GM21723 (cell line): ENCODE measurements around the gene C2orf81.
"Not testable (repeated sequence)": the region's sequence is repeated elsewhere in the genome, so short reads cannot be mapped to it uniquely, and the experiment has no call there.

Experiments
- ATAC-seq: cut with Tn5 transposase; IDR thresholded peaks from one replicate; pipeline ENCODE4 v1.9.1; 2021; ENCODE audit warnings: mild to moderate bottlenecking, moderate library complexity; ENCODE audit not compliant: unreplicated experiment

C2orf81 gene

DNA sequence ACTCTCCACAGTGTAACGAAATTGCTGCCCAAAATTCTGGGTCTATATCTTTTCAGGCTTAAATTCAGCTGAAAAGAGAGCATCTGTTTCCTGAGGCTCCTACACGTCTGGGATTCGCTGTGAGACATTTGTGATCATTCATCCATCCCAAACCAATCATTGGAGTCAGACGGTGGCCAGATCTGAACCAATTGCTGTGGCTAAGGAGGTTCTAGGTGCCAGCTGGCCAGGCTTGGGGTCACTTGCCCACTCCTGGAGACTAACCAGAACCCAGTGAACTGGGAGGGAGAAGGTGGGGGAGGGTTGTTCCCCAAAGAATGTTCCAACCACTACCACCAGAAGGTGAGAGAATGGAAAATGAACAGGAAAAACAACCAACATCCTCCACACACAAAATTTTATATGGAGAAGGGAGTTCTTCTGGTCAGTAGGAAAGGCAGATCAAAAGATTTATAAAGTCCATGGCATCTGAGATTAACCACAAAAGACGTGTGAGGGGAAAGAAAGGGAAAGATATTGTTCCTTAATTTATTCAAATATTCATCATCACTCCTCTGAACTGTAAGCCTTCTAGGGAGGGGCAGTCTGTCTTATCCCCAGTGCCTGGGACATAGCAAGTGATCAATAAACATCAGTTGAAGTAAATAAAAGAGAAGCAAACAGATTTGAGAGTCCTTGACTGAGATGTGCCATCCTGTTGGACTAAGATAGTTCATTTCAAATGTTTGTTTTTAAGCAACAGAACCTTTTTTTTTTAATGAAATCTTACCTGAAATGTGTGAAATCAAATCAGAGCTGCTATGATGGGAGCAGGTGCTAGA, 23.3 kb upstream of the C2orf81 start:
- no peak for ATAC-seq

DNA sequence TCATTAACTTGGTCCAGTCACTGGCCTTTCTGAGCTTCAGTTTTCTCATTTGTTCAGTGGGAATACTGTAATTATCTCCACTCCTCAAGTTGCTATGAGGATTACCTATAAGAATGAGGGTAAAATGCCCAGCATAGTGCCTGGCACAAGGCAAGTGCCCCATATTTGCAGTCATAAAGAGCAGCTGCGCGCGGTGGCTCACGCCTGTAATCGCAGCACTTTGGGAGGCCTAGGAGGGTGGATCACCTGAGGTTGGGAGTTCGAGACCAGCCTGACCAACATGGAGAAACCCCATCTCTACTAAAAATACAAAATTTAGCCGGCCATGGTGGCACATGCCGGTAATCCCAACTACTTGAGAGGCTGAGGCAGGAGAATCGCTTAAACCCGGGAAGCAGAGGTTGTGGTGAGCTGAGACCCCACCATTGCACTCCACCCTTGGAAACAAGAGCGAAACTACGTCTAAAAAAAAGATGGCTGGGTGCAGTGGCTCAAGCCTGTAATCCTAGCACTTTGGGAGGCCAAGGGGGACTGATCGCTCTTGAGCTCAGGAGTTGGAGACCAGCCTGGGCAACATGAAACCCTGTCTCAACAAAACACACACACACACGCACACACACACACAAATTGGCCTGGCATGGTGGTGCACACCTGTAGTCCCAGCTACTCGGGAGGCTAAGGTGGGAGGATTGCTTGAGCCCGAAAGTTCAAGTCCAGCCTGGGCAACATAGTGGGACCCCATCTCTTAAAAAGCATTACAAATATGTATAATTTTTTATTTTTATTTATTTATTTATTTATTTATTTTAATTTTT, 21.3 kb upstream of the C2orf81 start:
- ATAC-seq = not testable (repeated sequence)

GRCh38 chr2:74441690-74442482, 20.5 kb upstream of the C2orf81 start, which contains the start of gene RTKN:
Gene RTKN (minus strand): TSS chr2:74441937. CDS start chr2:74441816, 121 bp downstream.
- peak; percentile 33 for ATAC-seq

DNA sequence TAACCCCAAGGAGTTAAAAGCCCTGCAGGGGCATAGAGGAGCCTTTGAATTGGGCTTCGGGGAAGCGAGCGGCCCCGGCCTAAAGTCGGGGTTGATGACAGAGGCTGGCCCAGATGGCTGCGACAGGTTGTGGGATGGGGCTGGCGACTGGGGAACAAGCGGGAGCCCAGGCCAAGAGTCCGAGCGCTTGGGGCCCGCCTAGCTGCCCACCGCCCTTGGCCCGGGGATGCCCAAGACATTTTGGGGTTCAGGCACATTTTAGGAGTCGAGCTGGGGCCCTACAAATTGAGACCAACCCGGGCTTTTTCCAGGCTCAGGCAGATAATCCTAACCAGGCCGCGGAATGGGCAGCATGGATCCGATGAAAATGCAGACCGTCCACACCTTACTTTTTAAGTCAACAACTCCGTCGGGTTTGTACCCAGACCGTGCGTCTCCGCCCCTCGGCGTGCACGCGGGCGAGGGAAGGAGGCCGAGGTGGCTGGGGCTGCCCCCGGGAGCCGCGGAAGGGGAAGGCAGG, 19.8 kb upstream of the C2orf81 start:
- ATAC-seq = no peak

DNA sequence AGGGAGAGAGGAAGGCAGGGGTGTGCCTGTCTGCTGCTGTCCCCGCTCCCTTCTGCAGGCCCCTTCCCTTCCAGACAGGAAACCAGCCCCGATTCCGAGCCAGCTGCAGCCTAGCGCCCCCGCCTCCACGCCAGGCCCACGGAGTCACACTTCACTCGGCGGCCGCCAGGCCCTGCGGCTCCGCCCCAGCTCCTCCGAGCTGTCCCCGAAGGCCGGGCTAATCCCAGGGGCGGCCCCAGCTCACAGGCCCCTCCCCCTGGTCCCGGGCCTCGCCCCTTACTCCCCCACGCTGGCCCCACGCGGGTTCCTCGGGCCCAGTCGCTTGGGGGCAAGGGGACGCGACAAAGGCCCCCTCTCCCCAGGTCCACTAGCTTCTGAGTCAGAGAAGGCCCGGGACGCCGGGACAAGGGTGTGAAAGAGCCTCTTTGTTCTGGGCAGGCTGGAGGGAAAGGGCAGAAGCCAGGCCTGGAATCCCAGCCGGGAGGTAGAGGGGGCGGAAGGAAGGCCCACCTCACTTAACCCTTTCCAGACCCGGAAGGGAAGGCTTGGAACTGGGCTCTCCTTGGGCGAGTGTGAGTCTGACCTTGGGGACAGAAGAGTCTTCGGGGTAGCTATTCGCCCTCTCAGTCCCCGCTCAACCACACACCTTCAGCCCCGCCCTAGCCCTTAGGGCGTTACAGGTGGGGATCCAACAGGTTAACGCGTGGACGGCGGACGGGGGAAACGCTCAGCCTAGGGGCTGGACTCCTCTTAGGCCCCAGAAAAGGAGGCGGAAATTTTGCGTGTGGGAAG, 19.2 kb upstream of the C2orf81 start:
- ATAC-seq = peak; percentile 92

DNA sequence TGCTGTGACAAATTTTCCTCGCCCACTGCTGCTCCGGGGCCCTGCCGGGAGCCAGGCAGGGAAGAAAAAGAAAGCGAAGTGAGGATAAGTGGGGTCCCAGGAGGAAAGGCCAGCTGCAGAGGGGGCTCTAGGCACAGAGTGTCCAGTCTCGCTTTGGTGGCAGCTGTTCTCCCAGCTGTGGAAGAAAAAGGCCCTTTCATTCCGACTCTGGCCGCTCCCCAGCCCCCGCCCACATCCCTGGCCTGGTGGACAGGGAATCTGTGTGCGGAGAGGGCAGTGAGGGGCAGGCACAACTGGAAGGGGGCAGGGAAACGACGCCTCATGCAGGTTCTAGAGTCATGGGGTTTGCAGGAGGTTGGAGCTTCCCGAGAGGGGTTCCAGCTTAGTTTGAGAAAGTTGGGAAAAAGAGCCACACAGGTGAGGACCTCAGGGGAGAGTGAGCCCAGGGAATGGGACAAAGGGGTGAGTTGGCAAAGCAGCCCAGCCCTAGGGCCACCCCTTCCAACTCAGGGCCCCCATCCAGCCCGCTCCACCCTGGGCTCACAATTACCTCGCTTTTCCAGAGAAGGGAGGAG, 18.5 kb upstream of the C2orf81 start:
- ATAC-seq = no peak

DNA sequence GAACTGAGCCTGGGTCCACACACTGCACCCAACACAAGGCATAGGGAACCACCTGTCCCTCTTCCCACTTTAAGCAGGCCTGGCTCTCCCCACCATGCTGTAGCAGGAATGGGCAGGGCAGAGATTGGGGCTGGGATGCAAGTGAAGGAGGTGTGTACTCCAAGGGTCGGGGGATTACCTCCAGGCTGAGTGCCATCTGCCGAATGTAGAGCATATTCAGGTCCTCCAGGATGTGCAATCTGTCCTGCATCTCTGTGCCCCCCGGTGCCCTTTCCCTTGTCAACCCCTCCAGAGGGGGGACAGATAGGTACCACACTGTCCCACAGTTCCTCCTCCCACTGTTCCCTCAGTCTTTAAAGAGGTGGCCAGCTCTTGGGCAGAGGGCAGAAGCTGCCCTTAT, 18.0 kb upstream of the C2orf81 start:
- ATAC-seq = no peak

DNA sequence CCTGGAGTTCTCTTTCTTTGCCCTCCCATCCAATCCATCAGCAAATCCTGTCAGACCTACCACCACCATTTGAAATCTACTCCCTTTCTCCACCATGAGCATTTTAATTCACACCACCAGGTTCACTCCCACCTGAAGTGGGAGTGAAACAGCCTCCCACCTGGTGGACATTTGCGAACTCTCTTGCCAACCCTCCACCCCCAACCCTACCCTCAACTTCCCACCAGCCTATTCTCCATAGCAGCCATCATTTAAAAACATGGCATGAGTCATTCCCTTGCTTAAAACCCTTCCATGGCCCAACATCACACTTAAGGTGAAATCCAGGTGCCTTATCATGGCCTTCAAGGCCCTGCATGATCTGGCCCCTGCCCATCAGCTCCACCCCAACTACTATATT, 16.8 kb upstream of the C2orf81 start:
- ATAC-seq = no peak

DNA sequence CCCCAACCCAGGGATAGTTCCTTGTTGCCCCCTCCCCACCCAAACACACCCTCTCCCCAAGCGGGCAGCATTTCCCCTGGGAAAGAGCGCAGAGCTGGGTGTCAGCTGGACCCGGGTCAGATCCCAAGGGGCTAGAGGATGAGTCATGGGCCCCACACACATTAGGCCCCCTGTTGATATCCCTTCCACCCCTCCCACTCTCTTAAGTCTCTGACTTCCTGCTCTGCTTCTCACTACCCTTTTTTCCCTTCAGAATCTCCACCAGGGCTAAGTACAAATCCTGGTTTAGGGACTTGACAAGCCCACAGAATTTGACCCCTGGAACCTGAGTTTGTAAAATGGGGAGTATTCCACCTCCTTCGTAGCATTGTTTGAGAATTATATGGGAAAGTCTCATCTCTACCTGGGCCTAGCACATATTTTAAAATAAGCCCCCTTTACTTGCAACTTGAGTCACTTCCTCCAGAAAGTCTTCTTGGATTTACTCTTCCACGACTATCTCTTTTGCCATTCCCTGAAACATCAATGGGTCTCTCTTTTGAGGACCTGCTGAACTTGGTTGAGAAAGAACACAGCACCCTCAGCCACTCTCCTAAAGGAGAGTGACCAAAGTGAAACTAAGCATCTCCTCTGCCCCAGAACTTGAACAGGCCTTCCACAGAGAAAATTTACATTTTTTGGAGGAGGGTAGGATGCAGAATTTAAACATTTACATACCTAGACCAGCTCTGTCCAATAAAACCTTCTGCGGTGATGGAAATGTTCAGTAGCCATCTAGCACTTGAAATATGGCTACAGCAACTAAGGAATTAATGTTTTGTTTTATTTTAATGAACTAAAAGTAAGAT, 15.7 kb upstream of the C2orf81 start:
- ATAC-seq = no peak

DNA sequence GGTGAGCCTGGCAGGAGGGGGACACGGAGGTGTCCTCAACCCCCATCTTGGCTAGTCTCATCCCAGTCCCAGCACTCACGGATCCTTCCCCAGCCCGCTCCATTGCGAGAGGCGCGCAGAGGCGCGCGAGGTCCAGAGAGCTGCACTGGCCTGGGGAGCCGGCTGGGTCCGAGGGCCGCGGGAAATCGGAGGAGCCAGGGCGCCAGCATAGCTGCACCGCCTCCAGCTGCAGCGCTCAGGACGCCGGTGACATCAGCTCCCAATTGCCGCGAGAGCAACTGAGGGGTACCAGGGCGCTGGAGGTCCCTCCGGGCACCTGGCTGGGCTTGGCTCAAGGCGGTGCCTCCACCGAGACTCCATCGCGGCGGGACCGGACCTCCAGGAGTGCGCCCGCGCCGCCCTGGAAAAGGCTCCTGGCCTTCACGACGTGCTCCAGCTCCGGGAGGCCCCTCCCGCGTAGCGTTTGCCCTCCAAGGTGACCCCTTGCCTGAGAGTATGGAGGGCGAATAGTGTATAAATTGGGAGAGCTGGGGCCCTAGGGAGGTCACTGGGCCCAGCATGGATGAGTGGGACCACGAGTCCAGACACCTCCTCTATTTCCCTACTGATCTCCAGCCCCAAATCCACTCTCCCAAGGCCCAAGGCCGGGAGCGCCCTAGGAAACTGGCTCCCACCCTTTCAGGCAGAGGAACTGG, 14.8 kb upstream of the C2orf81 start:
- ATAC-seq = no peak

DNA sequence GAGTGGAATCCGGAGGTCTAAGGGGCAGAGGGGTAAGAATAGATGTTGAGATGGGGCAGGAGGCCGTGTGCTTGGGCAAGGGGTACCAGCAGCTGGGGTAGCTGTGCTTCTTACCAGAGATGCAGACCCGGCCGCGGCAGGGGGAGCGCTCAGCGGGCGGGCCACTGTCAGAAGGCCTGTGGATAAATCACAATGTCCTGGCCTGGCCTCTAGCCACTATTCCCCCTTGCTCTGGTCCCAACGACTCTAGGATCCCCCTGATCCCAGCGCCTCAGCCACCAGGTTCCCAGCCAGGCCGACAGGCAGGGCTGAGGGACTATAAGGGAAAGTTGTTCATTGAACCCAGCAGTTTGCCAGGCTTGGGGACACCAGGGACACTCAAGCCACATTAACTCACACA, 9.1 kb upstream of the C2orf81 start:
- no peak for ATAC-seq

- ATAC-seq = no peak
Measured at GRCh38 chr2:74429487-74430451, 8.3 kb upstream of the C2orf81 start.

- no peak for ATAC-seq
Measured at GRCh38 chr2:74428675-74429074, 7.3 kb upstream of the C2orf81 start.

DNA sequence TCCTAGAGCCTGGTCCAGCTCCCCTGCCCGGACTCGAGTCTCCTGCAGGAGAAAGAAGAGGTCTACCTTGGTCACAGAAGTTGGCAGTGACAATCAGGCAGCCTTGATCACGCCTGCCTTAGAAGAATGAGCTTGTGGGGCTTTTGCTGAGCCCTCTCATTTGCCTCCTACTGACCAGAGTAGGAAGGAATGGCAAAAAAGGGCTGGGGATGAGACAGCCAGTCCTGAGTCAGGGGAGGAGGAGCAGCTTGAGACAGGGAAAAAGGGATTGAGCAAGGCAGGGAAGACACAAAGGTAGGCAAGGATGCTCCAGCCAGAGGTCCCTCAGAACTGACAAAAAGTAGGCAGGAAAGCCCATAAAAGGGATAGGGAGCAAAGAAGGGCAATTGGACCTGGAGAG, 6.1 kb upstream of the C2orf81 start:
- ATAC-seq = no peak

DNA sequence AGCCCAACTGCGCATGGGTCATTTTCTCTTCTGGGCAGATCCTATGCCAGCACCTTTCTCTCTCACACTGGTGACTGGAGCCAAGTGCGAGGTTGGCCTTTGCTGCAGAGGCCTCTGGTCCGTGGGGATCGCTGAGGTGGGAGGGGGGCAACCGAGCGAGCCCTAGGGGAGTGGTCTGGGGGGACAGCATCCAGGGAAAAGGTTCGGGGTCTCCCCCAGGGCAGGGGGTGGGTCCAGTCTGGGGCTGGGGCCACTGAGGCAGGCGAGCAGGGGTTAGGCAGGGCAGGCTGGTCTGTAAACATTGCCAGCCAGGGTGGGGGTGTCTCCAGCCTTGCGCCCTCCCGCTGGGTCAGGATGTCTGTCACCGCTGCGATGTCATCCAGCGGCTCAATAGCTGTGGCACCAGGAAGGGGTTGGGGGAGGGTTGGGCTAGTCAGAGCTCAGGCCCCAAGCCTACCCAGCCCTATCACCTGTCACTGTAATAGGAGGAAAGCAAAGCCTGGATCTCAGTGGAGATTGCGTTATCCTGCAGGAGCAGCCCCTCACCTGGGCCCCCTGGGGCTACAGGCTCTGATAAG, 4.9 kb upstream of the C2orf81 start:
- ATAC-seq = no peak

DNA sequence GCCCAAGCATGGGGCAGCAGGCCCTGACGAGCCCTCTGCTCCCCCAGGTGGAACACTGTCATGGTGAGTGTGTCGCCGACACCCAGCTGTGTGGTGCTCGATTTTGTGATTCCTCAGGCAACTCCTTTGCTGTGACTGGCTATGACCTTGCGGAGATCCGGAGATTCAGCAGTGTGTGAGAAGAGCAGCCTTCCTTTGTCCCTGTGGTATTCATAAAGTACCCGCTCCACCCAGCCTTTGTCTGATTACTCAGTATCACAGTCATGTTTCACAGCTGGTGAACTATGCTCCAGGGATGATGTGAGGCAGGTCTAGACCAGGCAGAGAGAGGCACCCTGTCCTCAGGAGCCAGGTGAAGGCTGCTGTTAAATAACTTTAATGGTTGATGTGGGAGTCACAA, 4.1 kb upstream of the C2orf81 start:
- ATAC-seq = no peak

- ATAC-seq = no peak
Measured at GRCh38 chr2:74424995-74425406, 3.6 kb upstream of the C2orf81 start.
